ENCODE results near the gene EPN2. TPM values are rescaled to one million over a fixed set of nuclear protein-coding genes. Genes with fewer than 3 reads are reported as not detected.

Gene EPN2
- total RNA-seq, 4 donors from 2014 or later, result 26.5 to 49.2 (median 38.9) TPM

DNA sequence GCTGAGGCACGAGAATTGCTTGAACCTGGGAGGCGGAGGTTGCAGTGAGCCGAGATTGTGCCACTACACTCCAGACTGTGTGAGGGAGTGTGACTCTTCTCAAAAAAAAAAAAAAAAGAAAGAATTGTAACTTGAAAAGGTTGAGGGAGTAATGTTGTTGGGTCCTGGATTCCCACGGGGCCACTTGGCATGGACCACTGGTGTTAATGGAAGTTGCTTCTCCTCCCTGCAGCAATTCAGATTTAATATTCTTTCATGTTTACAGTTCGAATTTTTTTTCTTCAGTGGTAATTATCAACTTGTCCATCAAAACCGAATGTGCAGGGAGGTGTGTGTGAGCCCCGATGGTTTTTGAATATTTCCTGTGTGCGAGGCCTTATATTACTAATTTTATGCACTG lies 7.2 kb downstream of the EPN2 start:
- TF ChIP-seq, protein P1, sequence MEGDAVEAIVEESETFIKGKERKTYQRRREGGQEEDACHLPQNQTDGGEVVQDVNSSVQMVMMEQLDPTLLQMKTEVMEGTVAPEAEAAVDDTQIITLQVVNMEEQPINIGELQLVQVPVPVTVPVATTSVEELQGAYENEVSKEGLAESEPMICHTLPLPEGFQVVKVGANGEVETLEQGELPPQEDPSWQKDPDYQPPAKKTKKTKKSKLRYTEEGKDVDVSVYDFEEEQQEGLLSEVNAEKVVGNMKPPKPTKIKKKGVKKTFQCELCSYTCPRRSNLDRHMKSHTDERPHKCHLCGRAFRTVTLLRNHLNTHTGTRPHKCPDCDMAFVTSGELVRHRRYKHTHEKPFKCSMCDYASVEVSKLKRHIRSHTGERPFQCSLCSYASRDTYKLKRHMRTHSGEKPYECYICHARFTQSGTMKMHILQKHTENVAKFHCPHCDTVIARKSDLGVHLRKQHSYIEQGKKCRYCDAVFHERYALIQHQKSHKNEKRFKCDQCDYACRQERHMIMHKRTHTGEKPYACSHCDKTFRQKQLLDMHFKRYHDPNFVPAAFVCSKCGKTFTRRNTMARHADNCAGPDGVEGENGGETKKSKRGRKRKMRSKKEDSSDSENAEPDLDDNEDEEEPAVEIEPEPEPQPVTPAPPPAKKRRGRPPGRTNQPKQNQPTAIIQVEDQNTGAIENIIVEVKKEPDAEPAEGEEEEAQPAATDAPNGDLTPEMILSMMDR (IDR thresholded peaks at IDR 0.05), result no peak
- Histone ChIP-seq H3K27me3 (no peaks in the 10 kb centered on the region), H3K36me3 (peaks cover 0 to 5% (median 2%) of the 10 kb centered on the region in 4 donors), H3K27ac (replicated peaks in 1 of 4) (peak overlapping the region in 1 of 4 donors; percentile 35), H3K9me3 (no peaks in the 10 kb centered on the region), H3K4me3 (no peak overlapping the region), H3K4me1 (peaks cover 67 to 82% (median 72%) of the 10 kb centered on the region in 4 donors)
- WGBS, result 71% methylated on average over 8 of the region's 8 CpGs
- DNase-seq (ENCODE audit: extremely low spot score), result no peak
- intact Hi-C loops (cut with DNase I), result no loop called here

DNA sequence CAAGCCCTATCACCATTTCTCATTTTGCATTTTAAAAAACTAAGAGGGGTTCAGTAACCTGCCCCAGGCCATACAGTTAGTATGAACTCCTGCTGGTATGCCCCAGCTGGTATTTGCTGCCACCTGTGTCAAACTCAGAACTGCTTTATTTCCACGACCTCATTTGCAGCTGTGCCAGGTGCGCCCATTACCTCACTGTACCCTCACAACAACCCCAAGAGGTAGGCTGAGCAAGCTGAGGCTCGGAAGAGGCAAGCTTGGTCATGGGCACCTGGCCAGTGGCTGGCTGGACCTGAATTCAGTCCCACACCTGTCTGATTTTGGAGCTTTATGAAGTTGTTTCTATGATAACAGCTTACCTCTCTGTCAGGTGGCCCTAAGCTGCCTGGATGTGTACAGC lies 7.6 kb downstream of the EPN2 start:
- no peaks in the 10 kb centered on the region for H3K27me3 ChIP-seq
- no peak overlapping the region for H3K27ac ChIP-seq (replicated peaks in 1 of 4)
- H3K4me1 ChIP-seq, result peaks cover 67 to 82% (median 73%) of the 10 kb centered on the region in 4 donors
- no peak overlapping the region for H3K4me3 ChIP-seq
- WGBS, result 67% methylated on average over 3 of the region's 3 CpGs
- DNase-seq (ENCODE audit: extremely low spot score), result no peak
- no peak for TF ChIP-seq EP300 (IDR thresholded peaks at IDR 0.05)
- no peak for TF ChIP-seq POLR2AphosphoS5 (IDR thresholded peaks at IDR 0.05)
- intact Hi-C loops (cut with DNase I), result no loop called here
- peaks cover 0 to 5% (median 2%) of the 10 kb centered on the region in 4 donors for H3K36me3 ChIP-seq
- no peaks in the 10 kb centered on the region for H3K9me3 ChIP-seq

DNA sequence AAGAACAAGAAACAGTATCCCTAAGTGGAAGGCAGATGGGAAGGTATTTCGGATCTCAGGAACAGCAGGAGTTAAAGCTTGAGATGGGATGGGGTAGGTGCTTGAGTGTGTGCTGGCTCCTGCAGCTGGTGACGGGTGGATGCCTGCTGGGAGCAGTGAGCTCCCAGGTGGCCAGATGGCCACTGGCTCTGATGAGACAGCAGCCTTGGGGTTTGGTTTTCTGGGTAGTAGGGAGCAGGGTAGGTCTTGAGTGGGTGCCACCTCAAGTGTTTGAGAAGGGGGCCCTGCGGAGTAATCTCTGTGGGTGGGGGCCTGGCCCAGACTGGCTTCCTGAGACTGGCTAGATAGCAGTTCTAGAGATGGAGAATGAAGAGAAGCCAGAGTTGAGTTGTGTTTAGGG lies 10.3 kb downstream of the EPN2 start:
- no peak for DNase-seq (ENCODE audit: extremely low spot score)
- H3K4me1 ChIP-seq, result peaks cover 64 to 85% (median 72%) of the 10 kb centered on the region in 4 donors
- WGBS, result 87% methylated on average over 3 of the region's 3 CpGs

DNA sequence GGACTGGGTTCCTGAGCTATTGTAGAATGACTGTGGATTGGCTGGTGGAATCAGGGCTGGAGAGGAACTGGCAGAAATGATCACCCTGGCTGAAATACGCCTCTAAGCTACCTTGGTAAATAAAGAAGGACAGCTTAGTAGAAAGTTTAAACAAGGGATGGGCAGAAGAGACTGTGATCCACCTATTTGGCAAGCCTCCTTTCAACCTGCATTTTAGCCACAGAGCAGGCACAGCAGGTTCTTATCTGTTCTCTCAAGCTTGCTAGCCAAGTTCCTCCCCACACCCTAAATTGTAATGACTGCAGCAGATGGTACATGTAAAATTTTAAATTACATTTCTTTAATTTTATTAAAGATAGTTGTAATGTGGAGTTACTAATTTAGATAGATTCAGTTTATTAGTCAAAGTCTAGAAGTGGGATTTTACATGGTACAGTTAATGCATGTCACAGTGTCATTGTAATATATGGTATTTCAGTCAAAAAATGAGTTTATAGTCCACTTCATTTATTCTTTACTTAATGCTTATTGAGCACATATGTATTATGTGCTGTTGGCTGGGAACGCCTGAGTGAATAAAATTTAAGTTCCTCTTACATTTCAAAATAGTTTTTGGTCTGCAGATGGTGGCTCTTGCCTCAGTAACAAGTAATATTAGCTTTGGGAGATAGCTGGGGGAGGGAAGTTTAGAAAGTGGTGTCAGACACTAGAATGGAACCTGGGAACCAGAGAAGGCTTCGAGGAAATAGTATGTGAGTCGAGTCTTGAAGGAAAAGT lies 11.2 kb downstream of the EPN2 start:
- Histone ChIP-seq H3K36me3 (no peaks in the 10 kb centered on the region), H3K4me3 (no peak overlapping the region), H3K27me3 (no peaks in the 10 kb centered on the region), H3K27ac (replicated peaks in 1 of 4) (peak overlapping the region; percentile 49 to 74 (median 55)), H3K9me3 (no peaks in the 10 kb centered on the region), H3K4me1 (peaks cover 57 to 78% (median 63%) of the 10 kb centered on the region in 4 donors)
- no peak for TF ChIP-seq POLR2A (IDR thresholded peaks at IDR 0.05; ENCODE audit: low read depth)
- no peak for TF ChIP-seq POLR2AphosphoS5 (IDR thresholded peaks at IDR 0.05)
- TF ChIP-seq, protein P1 (IDR thresholded peaks at IDR 0.05), result no peak
- TF ChIP-seq EP300 (IDR thresholded peaks at IDR 0.05), result no peak
- DNase-seq (ENCODE audit: extremely low spot score), result no peak
- 49% methylated on average over 4 of the region's 4 CpGs for WGBS
- intact Hi-C loops (cut with DNase I), result no loop called here

More for the DNA sequence above, 10.3 kb downstream of the EPN2 start:
- peak overlapping the region; percentile 42 to 74 (median 55) for H3K27ac ChIP-seq (replicated peaks in 1 of 4)
- intact Hi-C loops (cut with DNase I), result no loop called here
- no peaks in the 10 kb centered on the region for H3K27me3 ChIP-seq
- H3K9me3 ChIP-seq, result no peaks in the 10 kb centered on the region
- no peak for TF ChIP-seq EP300 (IDR thresholded peaks at IDR 0.05)
- TF ChIP-seq POLR2A (IDR thresholded peaks at IDR 0.05; ENCODE audit: low read depth), result no peak
- TF ChIP-seq, protein P1 (IDR thresholded peaks at IDR 0.05), result no peak
- no peak for TF ChIP-seq POLR2AphosphoS5 (IDR thresholded peaks at IDR 0.05)
- no peaks in the 10 kb centered on the region for H3K36me3 ChIP-seq
- no peak overlapping the region for H3K4me3 ChIP-seq

DNA sequence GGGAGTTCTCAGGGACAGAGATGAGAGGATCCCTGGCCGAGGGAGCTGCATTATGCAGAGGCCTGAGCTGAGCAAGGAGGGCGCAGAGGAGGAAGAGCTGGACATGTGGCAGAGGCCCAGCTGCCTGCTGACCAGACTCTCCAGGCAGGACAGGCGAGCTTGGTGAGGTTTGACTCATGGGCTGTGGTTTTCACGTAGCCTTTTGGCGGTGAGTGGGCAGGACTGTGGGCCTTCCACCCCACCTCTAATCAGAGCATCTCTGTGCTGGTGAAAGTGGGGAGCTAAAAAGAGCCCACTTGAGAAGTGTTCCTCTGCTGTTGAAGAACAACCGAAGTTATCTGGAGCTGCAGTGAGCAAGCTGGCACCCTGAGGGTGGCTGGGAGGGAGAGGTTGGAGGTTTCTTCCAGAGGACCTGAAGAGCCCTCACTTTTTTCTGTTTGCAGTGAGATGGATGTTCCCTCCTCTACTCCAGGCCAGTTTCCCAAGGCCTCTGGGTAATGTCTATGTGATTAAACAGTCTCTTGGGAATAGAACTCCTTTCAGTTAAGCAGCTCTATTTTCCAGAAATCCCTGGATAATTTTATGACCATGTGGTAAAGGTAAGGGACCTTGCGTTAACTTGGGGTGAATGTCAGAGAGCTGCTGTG lies 11.9 kb downstream of the EPN2 start:
- DNase-seq (ENCODE audit: extremely low spot score), result no peak
- WGBS, result 53% methylated on average over 7 of the region's 7 CpGs
- peak overlapping the region; percentile 48 to 74 (median 52) for H3K27ac ChIP-seq (replicated peaks in 1 of 4)
- intact Hi-C loops (cut with DNase I), result no loop called here
- no peaks in the 10 kb centered on the region for H3K36me3 ChIP-seq
- no peaks in the 10 kb centered on the region for H3K9me3 ChIP-seq
- H3K4me3 ChIP-seq, result no peak overlapping the region
- TF ChIP-seq, protein P1 (IDR thresholded peaks at IDR 0.05), result no peak
- peak in 1 of 2 donors; percentile 23 for TF ChIP-seq POLR2AphosphoS5 (IDR thresholded peaks at IDR 0.05)
- H3K27me3 ChIP-seq, result no peaks in the 10 kb centered on the region
- peaks cover 58 to 76% (median 61%) of the 10 kb centered on the region in 4 donors for H3K4me1 ChIP-seq

Measured in esophagus muscularis mucosa (tissue), 4 donors.